ENCODE data around the gene SPRED2.

The SPRED2 gene

GRCh38 chr2:65382776-65383357, 49.5 kb downstream of the SPRED2 start:
- no peak overlapping the region for H3K27ac ChIP-seq (ENCODE audit: insufficient read depth in 1 of 2, low read depth in 1 of 2, low read length in 2 of 2, poor library complexity in 1 of 2, severe bottlenecking in 2 of 2)
- POLR2A ChIA-PET: interaction anchor here (0.6 kb wide), 1 partner anchor 207 kb away, joined by 3 read pairs; no protein-coding TSS in a partner anchor
- peak overlapping the region in 2 of 7 experiments; percentile 1 to 51 for H3K4me3 ChIP-seq (ENCODE audit: control insufficient read depth in 1 of 7, extremely low read depth in 1 of 7, insufficient read depth in 4 of 7, low read depth in 2 of 7, low read length in 6 of 7)

GRCh38 chr2:65382323-65382722, 50.1 kb downstream of the SPRED2 start:
- no CpG with 5 or more reads among the region's 1 CpG for WGBS (ENCODE audit: insufficient coverage)
- H3K27me3 ChIP-seq (replicated peaks in 2 of 5; ENCODE audit: control insufficient read depth in 4 of 5, insufficient read depth in 5 of 5, low read length in 4 of 5): no peaks in the 10 kb centered on the region
- POLR2A ChIA-PET: interaction anchor here (0.6 kb wide), 1 partner anchor 208 kb away, joined by 3 read pairs; no protein-coding TSS in a partner anchor
- H3K4me3 ChIP-seq (ENCODE audit: control insufficient read depth in 1 of 7, extremely low read depth in 1 of 7, insufficient read depth in 4 of 7, low read depth in 2 of 7, low read length in 6 of 7): peak overlapping the region in 1 of 7 experiments; percentile 51
- H3K36me3 ChIP-seq (ENCODE audit: control insufficient read depth in 4 of 4, insufficient read depth in 4 of 4, low read length in 3 of 4): no peaks in the 10 kb centered on the region
- no peak overlapping the region for H3K27ac ChIP-seq (ENCODE audit: insufficient read depth in 1 of 2, low read depth in 1 of 2, low read length in 2 of 2, poor library complexity in 1 of 2, severe bottlenecking in 2 of 2)
- H3K4me1 ChIP-seq (ENCODE audit: control extremely low read depth in 1 of 4, control insufficient read depth in 4 of 4, insufficient read depth in 4 of 4, low read length in 3 of 4): peaks cover 3 to 79% (median 56%) of the 10 kb centered on the region in 4 experiments
- no peak for DNase-seq
- H3K9me3 ChIP-seq (ENCODE audit: control extremely low read depth in 1 of 5, control insufficient read depth in 4 of 5, insufficient read depth in 2 of 5, low read depth in 1 of 5, low read length in 4 of 5): no peaks in the 10 kb centered on the region
- CTCF ChIA-PET: interaction anchor here (0.7 to 1.8 kb wide), 4 partner anchors 31 to 53 kb away, joined by 3 to 5 read pairs (median 4); no protein-coding TSS in a partner anchor

More at GRCh38 chr2:65382776-65383357, 49.5 kb downstream of the SPRED2 start:
- CTCF ChIA-PET: interaction anchor here (0.7 to 1.8 kb wide), 8 partner anchors 10 to 112 kb away, joined by 3 to 5 read pairs (median 4); no protein-coding TSS in a partner anchor
- 30% methylated on average over 15 of the region's 20 CpGs for WGBS (ENCODE audit: insufficient coverage)
- peak; percentile 78 to 92 (median 91) for DNase-seq
- H3K9me3 ChIP-seq (ENCODE audit: control extremely low read depth in 1 of 5, control insufficient read depth in 4 of 5, insufficient read depth in 2 of 5, low read depth in 1 of 5, low read length in 4 of 5): no peaks in the 10 kb centered on the region
- no peaks in the 10 kb centered on the region for H3K27me3 ChIP-seq (replicated peaks in 2 of 5; ENCODE audit: control insufficient read depth in 4 of 5, insufficient read depth in 5 of 5, low read length in 4 of 5)
- peaks cover 3 to 73% (median 51%) of the 10 kb centered on the region in 4 experiments for H3K4me1 ChIP-seq (ENCODE audit: control extremely low read depth in 1 of 4, control insufficient read depth in 4 of 4, insufficient read depth in 4 of 4, low read length in 3 of 4)
- H3K36me3 ChIP-seq (ENCODE audit: control insufficient read depth in 4 of 4, insufficient read depth in 4 of 4, low read length in 3 of 4): no peaks in the 10 kb centered on the region

- Histone ChIP-seq H3K27ac (ENCODE audit: insufficient read depth in 1 of 2, low read depth in 1 of 2, low read length in 2 of 2, poor library complexity in 1 of 2, severe bottlenecking in 2 of 2) (no peak overlapping the region), H3K4me1 (ENCODE audit: control extremely low read depth in 1 of 4, control insufficient read depth in 4 of 4, insufficient read depth in 4 of 4, low read length in 3 of 4) (peaks cover 3 to 78% (median 59%) of the 10 kb centered on the region in 4 experiments), H3K4me3 (ENCODE audit: control insufficient read depth in 1 of 7, extremely low read depth in 1 of 7, insufficient read depth in 4 of 7, low read depth in 2 of 7, low read length in 6 of 7) (no peak overlapping the region), H3K27me3 (replicated peaks in 2 of 5; ENCODE audit: control insufficient read depth in 4 of 5, insufficient read depth in 5 of 5, low read length in 4 of 5) (no peaks in the 10 kb centered on the region), H3K9me3 (ENCODE audit: control extremely low read depth in 1 of 5, control insufficient read depth in 4 of 5, insufficient read depth in 2 of 5, low read depth in 1 of 5, low read length in 4 of 5) (no peaks in the 10 kb centered on the region), H3K36me3 (ENCODE audit: control insufficient read depth in 4 of 4, insufficient read depth in 4 of 4, low read length in 3 of 4) (no peaks in the 10 kb centered on the region)
- 100% methylated on average over 5 of the region's 5 CpGs for WGBS (ENCODE audit: insufficient coverage)
- POLR2A ChIA-PET: no interaction called here
- no peak for DNase-seq
- CTCF ChIA-PET: interaction anchor here (0.6 kb wide), 1 partner anchor 18 kb away, joined by 3 read pairs; no protein-coding TSS in a partner anchor
These were observed 50.8 kb downstream of the SPRED2 start for GRCh38 chr2:65381607-65382051.

- H3K4me3 ChIP-seq (ENCODE audit: control insufficient read depth in 1 of 7, extremely low read depth in 1 of 7, insufficient read depth in 4 of 7, low read depth in 2 of 7, low read length in 6 of 7): no peak overlapping the region
- no peak for DNase-seq
- no peaks in the 10 kb centered on the region for H3K27me3 ChIP-seq (replicated peaks in 2 of 5; ENCODE audit: control insufficient read depth in 4 of 5, insufficient read depth in 5 of 5, low read length in 4 of 5)
- WGBS (ENCODE audit: insufficient coverage): 78% methylated on average over 5 of the region's 5 CpGs
- no peaks in the 10 kb centered on the region for H3K9me3 ChIP-seq (ENCODE audit: control extremely low read depth in 1 of 5, control insufficient read depth in 4 of 5, insufficient read depth in 2 of 5, low read depth in 1 of 5, low read length in 4 of 5)
- H3K36me3 ChIP-seq (ENCODE audit: control insufficient read depth in 4 of 4, insufficient read depth in 4 of 4, low read length in 3 of 4): no peaks in the 10 kb centered on the region
- POLR2A ChIA-PET: no interaction called here
- peaks cover 3 to 72% (median 57%) of the 10 kb centered on the region in 4 experiments for H3K4me1 ChIP-seq (ENCODE audit: control extremely low read depth in 1 of 4, control insufficient read depth in 4 of 4, insufficient read depth in 4 of 4, low read length in 3 of 4)
- H3K27ac ChIP-seq (ENCODE audit: insufficient read depth in 1 of 2, low read depth in 1 of 2, low read length in 2 of 2, poor library complexity in 1 of 2, severe bottlenecking in 2 of 2): no peak overlapping the region
- CTCF ChIA-PET: interaction anchor here (1.1 to 3.5 kb wide), 3 partner anchors 12 to 104 kb away, joined by 3 to 14 read pairs (median 3); no protein-coding TSS in a partner anchor
These were observed 52.1 kb downstream of the SPRED2 start for GRCh38 chr2:65380255-65380654.

- H3K27me3 ChIP-seq (replicated peaks in 2 of 5; ENCODE audit: control insufficient read depth in 4 of 5, insufficient read depth in 5 of 5, low read length in 4 of 5): no peaks in the 10 kb centered on the region
- POLR2A ChIA-PET: no interaction called here
- no peak for DNase-seq
- H3K27ac ChIP-seq (ENCODE audit: insufficient read depth in 1 of 2, low read depth in 1 of 2, low read length in 2 of 2, poor library complexity in 1 of 2, severe bottlenecking in 2 of 2): no peak overlapping the region
- H3K4me1 ChIP-seq (ENCODE audit: control extremely low read depth in 1 of 4, control insufficient read depth in 4 of 4, insufficient read depth in 4 of 4, low read length in 3 of 4): peaks cover 3 to 72% (median 57%) of the 10 kb centered on the region in 4 experiments
- no peak overlapping the region for H3K4me3 ChIP-seq (ENCODE audit: control insufficient read depth in 1 of 7, extremely low read depth in 1 of 7, insufficient read depth in 4 of 7, low read depth in 2 of 7, low read length in 6 of 7)
- no peaks in the 10 kb centered on the region for H3K36me3 ChIP-seq (ENCODE audit: control insufficient read depth in 4 of 4, insufficient read depth in 4 of 4, low read length in 3 of 4)
- no peaks in the 10 kb centered on the region for H3K9me3 ChIP-seq (ENCODE audit: control extremely low read depth in 1 of 5, control insufficient read depth in 4 of 5, insufficient read depth in 2 of 5, low read depth in 1 of 5, low read length in 4 of 5)
- CTCF ChIA-PET: interaction anchor here (0.6 to 3.5 kb wide), 6 partner anchors 13 to 176 kb away, joined by 3 to 14 read pairs (median 3); no protein-coding TSS in a partner anchor
- WGBS (ENCODE audit: insufficient coverage): 100% methylated on average over 2 of the region's 3 CpGs
These were observed 52.7 kb downstream of the SPRED2 start for GRCh38 chr2:65379721-65380171.

GRCh38 chr2:65379223-65379622, 53.2 kb downstream of the SPRED2 start:
- ChIA-PET CTCF (interaction anchor here (0.6 to 3.5 kb wide), 7 partner anchors 13 to 177 kb away, joined by 3 to 14 read pairs (median 3); no protein-coding TSS in a partner anchor), POLR2A (interaction anchor here (1.0 kb wide), 1 partner anchor 53 kb away, joined by 4 read pairs; the partner anchor contains the start of gene SPRED2)
- Histone ChIP-seq H3K4me3 (ENCODE audit: control insufficient read depth in 1 of 7, extremely low read depth in 1 of 7, insufficient read depth in 4 of 7, low read depth in 2 of 7, low read length in 6 of 7) (no peak overlapping the region), H3K27me3 (replicated peaks in 2 of 5; ENCODE audit: control insufficient read depth in 4 of 5, insufficient read depth in 5 of 5, low read length in 4 of 5) (no peaks in the 10 kb centered on the region), H3K27ac (ENCODE audit: insufficient read depth in 1 of 2, low read depth in 1 of 2, low read length in 2 of 2, poor library complexity in 1 of 2, severe bottlenecking in 2 of 2) (no peak overlapping the region), H3K4me1 (ENCODE audit: control extremely low read depth in 1 of 4, control insufficient read depth in 4 of 4, insufficient read depth in 4 of 4, low read length in 3 of 4) (peaks cover 3 to 72% (median 55%) of the 10 kb centered on the region in 4 experiments), H3K36me3 (ENCODE audit: control insufficient read depth in 4 of 4, insufficient read depth in 4 of 4, low read length in 3 of 4) (no peaks in the 10 kb centered on the region), H3K9me3 (ENCODE audit: control extremely low read depth in 1 of 5, control insufficient read depth in 4 of 5, insufficient read depth in 2 of 5, low read depth in 1 of 5, low read length in 4 of 5) (no peaks in the 10 kb centered on the region)
- WGBS (ENCODE audit: insufficient coverage): 100% methylated on average over 2 of the region's 2 CpGs
- DNase-seq: no peak

- no peaks in the 10 kb centered on the region for H3K36me3 ChIP-seq (ENCODE audit: control insufficient read depth in 4 of 4, insufficient read depth in 4 of 4, low read length in 3 of 4)
- DNase-seq: no peak
- POLR2A ChIA-PET: interaction anchor here (1.0 kb wide), 2 partner anchors 39 to 54 kb away, joined by 3 to 4 read pairs; partner anchors contain the start of gene SPRED2
- CTCF ChIA-PET: interaction anchor here (0.7 to 3.5 kb wide), 6 partner anchors 12 to 115 kb away, joined by 3 to 14 read pairs (median 4); no protein-coding TSS in a partner anchor
- H3K4me3 ChIP-seq (ENCODE audit: control insufficient read depth in 1 of 7, extremely low read depth in 1 of 7, insufficient read depth in 4 of 7, low read depth in 2 of 7, low read length in 6 of 7): no peak overlapping the region
- 92% methylated on average over 2 of the region's 4 CpGs for WGBS (ENCODE audit: insufficient coverage)
- no peaks in the 10 kb centered on the region for H3K27me3 ChIP-seq (replicated peaks in 2 of 5; ENCODE audit: control insufficient read depth in 4 of 5, insufficient read depth in 5 of 5, low read length in 4 of 5)
- H3K4me1 ChIP-seq (ENCODE audit: control extremely low read depth in 1 of 4, control insufficient read depth in 4 of 4, insufficient read depth in 4 of 4, low read length in 3 of 4): peaks cover 3 to 65% (median 45%) of the 10 kb centered on the region in 4 experiments
- no peaks in the 10 kb centered on the region for H3K9me3 ChIP-seq (ENCODE audit: control extremely low read depth in 1 of 5, control insufficient read depth in 4 of 5, insufficient read depth in 2 of 5, low read depth in 1 of 5, low read length in 4 of 5)
- H3K27ac ChIP-seq (ENCODE audit: insufficient read depth in 1 of 2, low read depth in 1 of 2, low read length in 2 of 2, poor library complexity in 1 of 2, severe bottlenecking in 2 of 2): peak overlapping the region in 1 of 2 experiments; percentile 35
These were observed 54.1 kb downstream of the SPRED2 start for GRCh38 chr2:65378290-65378689.

All from common myeloid progenitor, CD34-positive (primary cell).